Measurements from ENCODE around the gene HOXD13.

HOXD13 gene

DNA sequence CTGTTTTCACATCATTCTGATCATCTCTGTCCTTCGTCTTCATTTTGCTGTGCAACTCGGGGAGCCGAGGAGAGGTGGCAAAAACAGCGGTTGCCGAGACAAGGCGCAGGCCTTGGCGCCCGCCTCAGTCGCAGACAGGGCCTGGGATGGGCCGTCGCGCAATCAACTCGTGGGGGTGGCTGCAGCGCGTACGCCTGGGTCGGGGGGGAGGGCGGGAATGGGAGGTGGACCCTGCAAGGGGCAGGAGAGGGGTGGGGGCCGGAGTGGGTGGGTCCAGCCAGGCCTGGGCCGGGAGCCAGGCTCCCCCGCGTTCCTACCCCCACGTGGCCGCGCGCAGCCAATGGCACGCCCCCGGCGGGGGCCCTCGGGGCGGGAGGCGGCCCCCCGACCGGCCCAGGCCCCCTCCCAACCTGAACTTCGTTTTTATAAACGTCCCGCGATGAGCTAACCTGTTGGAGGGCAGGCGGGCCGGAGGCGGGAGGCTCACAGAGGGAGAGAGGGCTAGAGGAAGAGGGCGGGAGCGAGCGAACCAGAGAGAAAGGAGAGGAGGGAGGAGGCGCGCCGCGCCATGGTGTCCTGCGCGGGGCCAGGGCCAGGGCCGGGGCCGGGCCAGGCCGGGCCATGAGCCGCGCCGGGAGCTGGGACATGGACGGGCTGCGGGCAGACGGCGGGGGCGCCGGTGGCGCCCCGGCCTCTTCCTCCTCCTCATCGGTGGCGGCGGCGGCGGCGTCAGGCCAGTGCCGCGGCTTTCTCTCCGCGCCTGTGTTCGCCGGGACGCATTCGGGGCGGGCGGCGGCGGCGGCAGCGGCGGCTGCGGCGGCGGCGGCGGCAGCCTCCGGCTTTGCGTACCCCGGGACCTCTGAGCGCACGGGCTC is at the start of gene HOXD13:
TSS of gene HOXD13 (plus strand) at position 452 of the 875 bp plus-strand sequence. CDS start at position 622, 170 bp downstream.
- H3K36me3 ChIP-seq, result no peaks in the 10 kb centered on the region
- H3K27ac ChIP-seq, result no peak within 1 kb of the TSS
- peaks cover 7 to 100% of the 10 kb centered on the region in 2 donors for H3K27me3 ChIP-seq
- peak within 1 kb of the TSS; percentile 22 to 44 for H3K4me3 ChIP-seq
- H3K4me1 ChIP-seq, result peaks cover 0 to 43% (median 34%) of the 10 kb centered on the region in 4 donors
- intact Hi-C loops (cut with DNase I; ENCODE audit: low total_unique reads), result loop anchor here (5.0 kb wide), 1 partner anchor 90 kb away; the partner anchor contains the start of gene LNPK
- no peak for TF ChIP-seq CTCF (IDR thresholded peaks at IDR 0.05)
- H3K9me3 ChIP-seq, result no peaks in the 10 kb centered on the region
- DNase-seq, result peak in 1 of 2 donors; percentile 60

DNA sequence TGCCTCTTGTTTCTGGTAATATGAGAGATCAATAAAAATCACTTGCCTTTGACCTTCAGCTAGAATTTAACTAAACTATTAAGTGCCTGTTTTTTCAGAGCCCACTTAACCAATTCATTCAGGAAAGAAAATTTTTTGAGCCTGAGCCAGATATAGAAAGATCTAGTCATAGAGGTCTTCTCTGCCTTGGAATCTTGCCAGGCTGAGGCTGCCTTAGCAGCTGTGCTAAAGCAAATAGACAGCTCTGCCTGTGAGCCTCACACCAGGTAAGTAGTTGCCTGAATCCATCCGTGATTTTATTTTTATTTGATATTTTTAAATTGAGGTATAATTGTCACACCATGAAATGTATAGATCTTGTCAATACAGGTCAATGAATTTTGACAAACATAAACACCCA is 36.1 kb upstream of the HOXD13 start:
- H3K27ac ChIP-seq, result no peak overlapping the region
- TF ChIP-seq CTCF (IDR thresholded peaks at IDR 0.05), result no peak
- intact Hi-C loops (cut with DNase I; ENCODE audit: low total_unique reads), result no loop called here
- H3K36me3 ChIP-seq, result no peaks in the 10 kb centered on the region
- H3K27me3 ChIP-seq, result peaks cover 0 to 26% of the 10 kb centered on the region in 2 donors
- no peaks in the 10 kb centered on the region for H3K9me3 ChIP-seq
- no peak overlapping the region for H3K4me3 ChIP-seq
- no peaks in the 10 kb centered on the region for H3K4me1 ChIP-seq
- no peak for DNase-seq

- no peak for DNase-seq
- Histone ChIP-seq H3K4me1 (peaks cover 0 to 22% (median 19%) of the 10 kb centered on the region in 4 donors), H3K27me3 (peaks cover 0 to 38% of the 10 kb centered on the region in 2 donors)
These were observed 28.6 kb upstream of the HOXD13 start for GRCh38 chr2:176063958-176064357.

DNA sequence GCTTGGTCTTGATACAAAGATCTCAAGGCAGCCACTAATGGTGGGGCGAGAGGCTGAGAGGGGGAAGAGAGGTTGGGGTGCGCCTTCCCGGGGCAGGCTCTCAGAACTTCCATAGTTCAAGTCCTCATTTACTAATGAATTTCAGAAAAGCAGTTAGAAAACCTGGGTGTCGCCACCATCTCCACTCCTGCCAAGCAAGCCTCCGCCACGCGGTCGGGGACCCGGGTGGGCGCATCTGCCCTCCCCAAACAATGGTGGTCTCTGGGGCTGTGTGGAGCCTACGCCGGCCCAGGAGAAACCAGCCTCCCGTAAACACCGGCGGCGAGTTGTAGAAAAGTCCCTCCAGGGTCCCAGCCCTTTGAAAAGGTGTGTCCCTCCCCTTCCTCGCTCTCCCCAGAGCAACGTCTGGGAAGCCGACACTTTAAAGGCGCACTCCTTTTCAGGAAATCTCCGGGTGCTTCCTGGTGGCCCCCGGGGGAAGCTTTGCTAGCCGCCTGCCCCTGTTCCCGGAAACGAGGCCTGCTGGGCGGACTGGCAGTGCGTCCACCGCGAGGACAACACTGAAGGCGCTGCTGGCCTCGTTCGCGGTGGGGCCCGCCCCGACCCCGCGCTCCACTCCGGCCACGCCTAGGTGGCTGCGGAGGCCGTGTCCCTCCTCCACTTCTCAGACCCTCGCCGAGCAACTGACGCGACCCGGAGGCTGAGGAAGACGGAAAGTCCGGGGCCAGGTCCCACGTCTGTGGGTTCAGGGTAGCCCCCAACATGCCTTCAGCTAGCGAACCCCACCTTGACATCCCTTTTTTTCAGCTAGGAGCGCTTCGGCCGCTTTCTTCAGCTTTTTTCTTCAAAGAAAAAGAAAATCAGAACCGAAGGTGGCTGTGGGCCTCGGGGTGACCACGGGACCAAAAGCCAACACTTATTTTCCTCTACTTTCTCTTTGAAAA is 25.6 kb upstream of the HOXD13 start:
- peak overlapping the region; percentile 17 to 51 for H3K4me3 ChIP-seq
- no peak for TF ChIP-seq CTCF (IDR thresholded peaks at IDR 0.05)
- H3K27me3 ChIP-seq, result peaks cover 0 to 62% of the 10 kb centered on the region in 2 donors
- no peak for DNase-seq
- H3K27ac ChIP-seq, result no peak overlapping the region
- intact Hi-C loops (cut with DNase I; ENCODE audit: low total_unique reads), result loop anchor here (5.0 kb wide), 1 partner anchor 45 kb away; no protein-coding TSS in a partner anchor
- H3K36me3 ChIP-seq, result no peaks in the 10 kb centered on the region
- H3K9me3 ChIP-seq, result no peaks in the 10 kb centered on the region
- H3K4me1 ChIP-seq, result peaks cover 0 to 22% (median 19%) of the 10 kb centered on the region in 4 donors

More at GRCh38 chr2:176063958-176064357, 28.6 kb upstream of the HOXD13 start:
- no peak overlapping the region for H3K4me3 ChIP-seq
- no peak overlapping the region for H3K27ac ChIP-seq
- intact Hi-C loops (cut with DNase I; ENCODE audit: low total_unique reads), result no loop called here
- H3K36me3 ChIP-seq, result no peaks in the 10 kb centered on the region
- H3K9me3 ChIP-seq, result no peaks in the 10 kb centered on the region
- no peak for TF ChIP-seq CTCF (IDR thresholded peaks at IDR 0.05)
